Peyer's patch (tissue), 4 donors: Measurements from ENCODE around the gene PRAMEF12. TPM values are rescaled to one million over a fixed set of nuclear protein-coding genes. Genes with fewer than 3 reads are reported as not detected.

ENCODE experiments used
- DNase-seq, 3 donors: peaks; one replicate each; pipeline ENCODE4 v3.0.0-alpha.2; 2017 to 2019
- H3K27ac ChIP-seq, 4 donors: fragments of 200-600 bp; sonication (generic); one replicate each; pipeline ENCODE4 v1.5.1; 2016 to 2019
- H3K27me3 ChIP-seq, 2 donors: fragments of 200-600 bp; sonication (generic); one replicate each; pipeline ENCODE4 v1.5.1; 2019
- H3K36me3 ChIP-seq, 3 donors: fragments of 200-600 bp; sonication (generic); one replicate each; pipeline ENCODE4 v1.5.1; 2016 to 2019
- H3K4me1 ChIP-seq, 4 donors: fragments of 200-600 bp; sonication (generic); one replicate each; pipeline ENCODE4 v1.5.1; 2016 to 2019
- H3K4me3 ChIP-seq, 4 donors: fragments of 200-600 bp; sonication (generic); 1 replicate in 3 of 4; 2 replicates in 1 of 4; pipeline ENCODE4 v1.5.1; 2016 to 2019; ENCODE audit warnings: mild to moderate bottlenecking in 1 of 4
- H3K9me3 ChIP-seq, 4 donors: fragments of 200-600 bp; sonication (generic); one replicate each; pipeline ENCODE4 v1.5.1; 2016 to 2019; ENCODE audit warnings: mild to moderate bottlenecking in 1 of 4
- CTCF ChIP-seq, 6 experiments: fragments of 450-650 bp in 4 of 6; fragments of 200-600 bp in 2 of 6; sonication (generic) in 1 of 6; IDR thresholded peaks; one replicate each; pipeline ENCODE4 v1.5.1; 2017 to 2019; ENCODE audit warnings: antibody characterized with exemption in 6 of 6, mild to moderate bottlenecking in 3 of 6, moderate library complexity in 1 of 6
- POLR2A ChIP-seq, 2 donors: fragments of 450-650 bp; IDR thresholded peaks; one replicate each; pipeline ENCODE4 v1.5.1; 2017; ENCODE audit warnings: antibody characterized with exemption in 2 of 2, mild to moderate bottlenecking in 2 of 2, moderate library complexity in 2 of 2
- total RNA-seq, 4 donors: library from RNA; depleted of rRNA; stranded (reverse); fragments of >200 nt; gene quantifications; one replicate each; pipeline ENCODE4 v1.1.0, GENCODE V29; 2016

PRAMEF12 gene
- total RNA-seq, 4 donors from 2014 or later, result not detected

- DNase-seq, result no peak
- H3K4me1 ChIP-seq, result no peaks in the 10 kb centered on the region
- H3K27me3 ChIP-seq, result no peaks in the 10 kb centered on the region
- no peak overlapping the region for H3K27ac ChIP-seq
- H3K36me3 ChIP-seq, result no peaks in the 10 kb centered on the region
- H3K4me3 ChIP-seq, result no peak overlapping the region
- no peaks in the 10 kb centered on the region for H3K9me3 ChIP-seq
- no peak for TF ChIP-seq POLR2A (IDR thresholded peaks at IDR 0.05)
- no peak for TF ChIP-seq CTCF (IDR thresholded peaks at IDR 0.05)
Measured at GRCh38 chr1:12761781-12762180, 11.8 kb upstream of the PRAMEF12 start.

- Histone ChIP-seq H3K9me3 (no peaks in the 10 kb centered on the region), H3K4me1 (no peaks in the 10 kb centered on the region), H3K4me3 (no peak overlapping the region), H3K27ac (no peak overlapping the region), H3K27me3 (no peaks in the 10 kb centered on the region), H3K36me3 (no peaks in the 10 kb centered on the region)
- no peak for DNase-seq
- no peak for TF ChIP-seq POLR2A (IDR thresholded peaks at IDR 0.05)
- TF ChIP-seq CTCF (IDR thresholded peaks at IDR 0.05), result no peak
Measured at GRCh38 chr1:12762766-12763165, 10.8 kb upstream of the PRAMEF12 start.

GRCh38 chr1:12763479-12763878 is 10.1 kb upstream of the PRAMEF12 start:
- no peak for TF ChIP-seq POLR2A (IDR thresholded peaks at IDR 0.05)
- no peak for TF ChIP-seq CTCF (IDR thresholded peaks at IDR 0.05)

GRCh38 chr1:12764016-12764415 is 9.5 kb upstream of the PRAMEF12 start:
- Histone ChIP-seq H3K36me3 (no peaks in the 10 kb centered on the region), H3K27ac (no peak overlapping the region), H3K4me3 (no peak overlapping the region), H3K27me3 (no peaks in the 10 kb centered on the region), H3K4me1 (no peaks in the 10 kb centered on the region), H3K9me3 (no peaks in the 10 kb centered on the region)
- TF ChIP-seq CTCF (IDR thresholded peaks at IDR 0.05), result no peak
- no peak for TF ChIP-seq POLR2A (IDR thresholded peaks at IDR 0.05)
- no peak for DNase-seq

More at GRCh38 chr1:12763479-12763878, 10.1 kb upstream of the PRAMEF12 start:
- no peaks in the 10 kb centered on the region for H3K9me3 ChIP-seq
- H3K4me1 ChIP-seq, result no peaks in the 10 kb centered on the region
- H3K27me3 ChIP-seq, result no peaks in the 10 kb centered on the region
- H3K36me3 ChIP-seq, result no peaks in the 10 kb centered on the region
- H3K4me3 ChIP-seq, result no peak overlapping the region
- H3K27ac ChIP-seq, result no peak overlapping the region
- no peak for DNase-seq

GRCh38 chr1:12769031-12769430 is 4.5 kb upstream of the PRAMEF12 start:
- no peak for DNase-seq
- no peaks in the 10 kb centered on the region for H3K36me3 ChIP-seq
- no peaks in the 10 kb centered on the region for H3K27me3 ChIP-seq
- H3K4me3 ChIP-seq, result no peak overlapping the region
- H3K9me3 ChIP-seq, result no peaks in the 10 kb centered on the region
- H3K27ac ChIP-seq, result no peak overlapping the region
- H3K4me1 ChIP-seq, result no peaks in the 10 kb centered on the region
- TF ChIP-seq CTCF (IDR thresholded peaks at IDR 0.05), result no peak
- TF ChIP-seq POLR2A (IDR thresholded peaks at IDR 0.05), result no peak

- H3K27me3 ChIP-seq, result no peaks in the 10 kb centered on the region
- no peak for TF ChIP-seq CTCF (IDR thresholded peaks at IDR 0.05)
- no peak for TF ChIP-seq POLR2A (IDR thresholded peaks at IDR 0.05)
- no peaks in the 10 kb centered on the region for H3K36me3 ChIP-seq
- DNase-seq, result no peak
- H3K4me3 ChIP-seq, result no peak overlapping the region
- H3K9me3 ChIP-seq, result no peaks in the 10 kb centered on the region
- H3K27ac ChIP-seq, result no peak overlapping the region
- H3K4me1 ChIP-seq, result no peaks in the 10 kb centered on the region
Measured at GRCh38 chr1:12769976-12770505, 3.5 kb upstream of the PRAMEF12 start.
